B cell (primary cell): Measurements from ENCODE around the gene CMYA5. TPM values are rescaled to one million over a fixed set of nuclear protein-coding genes. Genes with fewer than 3 reads are reported as not detected.

Experiments used
- ATAC-seq: fragments of 200-7000 bp; cut with Tn5 transposase; one replicate; pipeline ENCODE4 v1.10.0; 2021; ENCODE audit warnings: low read depth, mild to moderate bottlenecking, moderate number of reproducible peaks, moderate library complexity
- CTCF ChIA-PET: fragments of 350-600 bp; sonication (Branson Sonifier 250); formaldehyde crosslinking; loops from one replicate; lab custom pipeline; 2021; ENCODE audit warnings: antibody characterized with exemption, inconsistent platforms; lab: Charles Lee
- POLR2A ChIA-PET: fragments of 350-600 bp; sonication (Branson Sonifier 250); formaldehyde crosslinking; loops from one replicate; lab custom pipeline; 2021; ENCODE audit warnings: antibody characterized with exemption; lab: Charles Lee
- DNase-seq: peaks from one replicate; pipeline ENCODE4 v3.0.0; 2013
- H2AFZ ChIP-seq: 2 replicates; pipeline ENCODE4 v1.6.1; 2012; ENCODE audit warnings: mild to moderate bottlenecking, low read depth, low read length; ENCODE audit not compliant: insufficient read depth, poor library complexity, severe bottlenecking
- H3K27ac ChIP-seq, 2 donors: 1 replicate in 1 of 2; 2 replicates in 1 of 2; pipeline ENCODE4 v1.5.1; 2012 to 2013; ENCODE audit warnings: low read length in 2 of 2, mild to moderate bottlenecking in 2 of 2, moderate library complexity in 1 of 2
- H3K27me3 ChIP-seq, 4 experiments: fragments of 200-600 bp in 1 of 4; sonication (generic) in 1 of 4; replicated peaks in 1 of 4; 1 replicate in 2 of 4; 2 replicates in 2 of 4; pipeline versions ENCODE4 v1.6.1 to v1.7.0; 2013 to 2016; ENCODE audit warnings: low read length in 3 of 4, mild to moderate bottlenecking in 2 of 4, mixed read lengths in 1 of 4, moderate library complexity in 1 of 4; ENCODE audit not compliant: insufficient read depth in 4 of 4, control insufficient read depth in 3 of 4; ENCODE audit errors: control extremely low read depth in 1 of 4
- H3K36me3 ChIP-seq, 2 experiments: replicated peaks in 1 of 2; 1 replicate in 1 of 2; 2 replicates in 1 of 2; pipeline versions ENCODE4 v1.6.1 to v1.7.1; 2013; ENCODE audit warnings: low read length in 1 of 2; ENCODE audit not compliant: insufficient read depth in 2 of 2, control insufficient read depth in 1 of 2; ENCODE audit errors: control extremely low read depth in 1 of 2, extremely low read depth in 1 of 2
- H3K4me1 ChIP-seq, 2 donors: fragments of 200-600 bp in 1 of 2; sonication (generic) in 1 of 2; 1 replicate in 1 of 2; 2 replicates in 1 of 2; pipeline versions ENCODE4 v1.5.1 to v1.6.1; 2013 to 2017; ENCODE audit warnings: low read length in 2 of 2; ENCODE audit not compliant: control insufficient read depth in 2 of 2, insufficient read depth in 2 of 2
- H3K4me2 ChIP-seq: replicated peaks from 2 replicates; pipeline ENCODE3; 2012; ENCODE audit warnings: mild to moderate bottlenecking, low read depth, low read length; ENCODE audit not compliant: poor library complexity, severe bottlenecking
- H3K4me3 ChIP-seq, 5 experiments: fragments of 200-600 bp in 1 of 5; sonication (generic) in 1 of 5; 1 replicate in 3 of 5; 2 replicates in 2 of 5; pipeline versions ENCODE4 v1.5.1 to v1.7.0; 2011 to 2016; ENCODE audit warnings: low read length in 4 of 5, mild to moderate bottlenecking in 4 of 5, low read depth in 2 of 5, control low read depth in 1 of 5, moderate library complexity in 1 of 5; ENCODE audit not compliant: insufficient read depth in 1 of 5; ENCODE audit errors: control extremely low read depth in 1 of 5, extremely low read depth in 1 of 5
- H3K79me2 ChIP-seq: fragments of 200-600 bp; sonication (generic); one replicate; pipeline ENCODE4 v1.6.0; 2016; ENCODE audit warnings: low read length; ENCODE audit not compliant: control insufficient read depth, insufficient read depth
- H3K9ac ChIP-seq: fragments of 200-600 bp; sonication (generic); 2 replicates; pipeline ENCODE4 v1.6.1; 2017; ENCODE audit warnings: mild to moderate bottlenecking, low read length, moderate library complexity
- H3K9me3 ChIP-seq, 3 donors: one replicate each; pipeline versions ENCODE4 v1.6.1 to v1.7.1; 2013; ENCODE audit warnings: low read length in 2 of 3; ENCODE audit not compliant: control insufficient read depth in 2 of 3, insufficient read depth in 1 of 3; ENCODE audit errors: control extremely low read depth in 1 of 3
- H4K20me1 ChIP-seq: 2 replicates; pipeline ENCODE4 v1.6.0; 2012; ENCODE audit warnings: mild to moderate bottlenecking, low read length; ENCODE audit not compliant: insufficient read depth, control insufficient read depth, poor library complexity, severe bottlenecking
- H3K27ac Mint-ChIP-seq: one replicate; pipeline ENCODE4 v1.8.0; 2021; ENCODE audit warnings: mixed read lengths
- H3K27me3 Mint-ChIP-seq: one replicate; pipeline ENCODE4 v1.8.0; 2021; ENCODE audit warnings: mixed read lengths
- H3K4me1 Mint-ChIP-seq: one replicate; pipeline ENCODE4 v1.8.0; 2021; ENCODE audit warnings: mixed read lengths
- H3K4me3 Mint-ChIP-seq: one replicate; pipeline ENCODE4 v1.8.0; 2021; ENCODE audit warnings: mixed read lengths
- H3K9me3 Mint-ChIP-seq: one replicate; pipeline ENCODE4 v1.8.0; 2022; ENCODE audit warnings: mixed read lengths; ENCODE audit not compliant: insufficient read depth
- EZH2 ChIP-seq: IDR thresholded peaks from 2 replicates; pipeline ENCODE4 v1.6.1; 2012; ENCODE audit warnings: borderline replicate concordance, low read depth, mild to moderate bottlenecking, moderate library complexity, low read length; ENCODE audit not compliant: insufficient read depth, poor library complexity, severe bottlenecking
- WGBS: methylation state at CpG from one replicate; pipeline ENCODE4 v1.1.5; 2013; ENCODE audit warnings: missing lambda C conversion rate; ENCODE audit not compliant: insufficient coverage; 5-methylcytosine and 5-hydroxymethylcytosine counted together
- intact Hi-C: fragments of 100-400 bp; cut with micrococcal nuclease; formaldehyde crosslinking; loops from one replicate; pipeline ENCODE4 v1.10.0; 2022
- polyA plus RNA-seq: library from polyadenylated mRNA; depleted of rRNA; stranded (reverse); fragments of >200 nt; gene quantifications from 2 replicates; pipeline ENCODE4 v1.2.3, GENCODE V29; 2012
- total RNA-seq, 2 donors: library from RNA; stranded (reverse); fragments of 120-200 nt in 1 of 2; gene quantifications; 1 replicate in 1 of 2; 2 replicates in 1 of 2; pipeline versions ENCODE4 v1.2.3 to v1.2.4, GENCODE V29; 2013 to 2022
- TF ChIP-seq, protein P1 (sequence below): fragments of 200-600 bp; IDR thresholded peaks from one replicate; pipeline ENCODE4 v1.8.0; 2022; ENCODE audit warnings: antibody characterized with exemption, mild to moderate bottlenecking

CMYA5 gene
- total and polyA plus RNA-seq, 2 donors (not counting 1 experiment from before 2014, with no cell fraction given), result 0.01 to 0.25 TPM

GRCh38 chr5:79736528-79737514 lies 47.2 kb downstream of the CMYA5 start:
- TF ChIP-seq, protein P1, sequence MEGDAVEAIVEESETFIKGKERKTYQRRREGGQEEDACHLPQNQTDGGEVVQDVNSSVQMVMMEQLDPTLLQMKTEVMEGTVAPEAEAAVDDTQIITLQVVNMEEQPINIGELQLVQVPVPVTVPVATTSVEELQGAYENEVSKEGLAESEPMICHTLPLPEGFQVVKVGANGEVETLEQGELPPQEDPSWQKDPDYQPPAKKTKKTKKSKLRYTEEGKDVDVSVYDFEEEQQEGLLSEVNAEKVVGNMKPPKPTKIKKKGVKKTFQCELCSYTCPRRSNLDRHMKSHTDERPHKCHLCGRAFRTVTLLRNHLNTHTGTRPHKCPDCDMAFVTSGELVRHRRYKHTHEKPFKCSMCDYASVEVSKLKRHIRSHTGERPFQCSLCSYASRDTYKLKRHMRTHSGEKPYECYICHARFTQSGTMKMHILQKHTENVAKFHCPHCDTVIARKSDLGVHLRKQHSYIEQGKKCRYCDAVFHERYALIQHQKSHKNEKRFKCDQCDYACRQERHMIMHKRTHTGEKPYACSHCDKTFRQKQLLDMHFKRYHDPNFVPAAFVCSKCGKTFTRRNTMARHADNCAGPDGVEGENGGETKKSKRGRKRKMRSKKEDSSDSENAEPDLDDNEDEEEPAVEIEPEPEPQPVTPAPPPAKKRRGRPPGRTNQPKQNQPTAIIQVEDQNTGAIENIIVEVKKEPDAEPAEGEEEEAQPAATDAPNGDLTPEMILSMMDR, result no peak
- no peak for TF ChIP-seq EZH2
- H3K27me3 ChIP-seq, result peaks cover 0 to 8% (median 4%) of the 10 kb centered on the region in 4 experiments
- no peaks in the 10 kb centered on the region for H4K20me1 ChIP-seq
- H3K4me3 Mint-ChIP-seq, result no peak overlapping the region
- H3K4me1 ChIP-seq, result no peaks in the 10 kb centered on the region
- 64% methylated on average over 9 of the region's 14 CpGs for whole genome bisulfite sequencing
- ChIA-PET CTCF (no interaction called here), POLR2A (no interaction called here)
- H3K4me3 ChIP-seq, result no peak overlapping the region
- H3K36me3 ChIP-seq, result no peaks in the 10 kb centered on the region
- no peak overlapping the region for H2AFZ ChIP-seq
- H3K27ac ChIP-seq, result no peak overlapping the region
- H3K4me1 Mint-ChIP-seq, result no peaks in the 10 kb centered on the region
- H3K9ac ChIP-seq, result no peak overlapping the region
- ATAC-seq, result no peak
- H3K27ac Mint-ChIP-seq, result no peak overlapping the region
- no peaks in the 10 kb centered on the region for H3K9me3 ChIP-seq
- no peaks in the 10 kb centered on the region for H3K79me2 ChIP-seq
- intact Hi-C loops, result no loop called here
- no peak overlapping the region for H3K4me2 ChIP-seq
- DNase-seq, result no peak
- peaks cover 40% of the 10 kb centered on the region for H3K27me3 Mint-ChIP-seq
- no peaks in the 10 kb centered on the region for H3K9me3 Mint-ChIP-seq

GRCh38 chr5:79738349-79738748 lies 48.7 kb downstream of the CMYA5 start:
- no peak overlapping the region for H2AFZ ChIP-seq
- CTCF ChIA-PET, result interaction anchor here (0.6 kb wide), 1 partner anchor 571 kb away, joined by 3 read pairs; no protein-coding TSS in a partner anchor
- Mint-ChIP-seq H3K9me3 (no peaks in the 10 kb centered on the region), H3K27ac (no peak overlapping the region), H3K4me1 (no peaks in the 10 kb centered on the region), H3K27me3 (peaks cover 32% of the 10 kb centered on the region), H3K4me3 (no peak overlapping the region)
- no peaks in the 10 kb centered on the region for H4K20me1 ChIP-seq
- no peaks in the 10 kb centered on the region for H3K4me1 ChIP-seq
- ATAC-seq, result no peak
- intact Hi-C loops, result no loop called here
- no peaks in the 10 kb centered on the region for H3K36me3 ChIP-seq
- H3K9ac ChIP-seq, result no peak overlapping the region
- peaks cover 0 to 4% (median 3%) of the 10 kb centered on the region in 4 experiments for H3K27me3 ChIP-seq
- no peak overlapping the region for H3K27ac ChIP-seq
- no peak for DNase-seq
- POLR2A ChIA-PET, result no interaction called here
- H3K4me2 ChIP-seq, result no peak overlapping the region
- H3K79me2 ChIP-seq, result no peaks in the 10 kb centered on the region
- 88% methylated on average over 5 of the region's 5 CpGs for WGBS
- H3K9me3 ChIP-seq, result no peaks in the 10 kb centered on the region
- H3K4me3 ChIP-seq, result no peak overlapping the region
- TF ChIP-seq EZH2, result no peak
- TF ChIP-seq, protein P1, result no peak
